Measurements from ENCODE around the gene RNF17. TPM values are rescaled to one million over a fixed set of nuclear protein-coding genes. Genes with fewer than 3 reads are reported as not detected.

Gene RNF17
- total and polyA plus RNA-seq, 12 donors: 0.13 to 0.14 TPM; not detected in 10

DNA sequence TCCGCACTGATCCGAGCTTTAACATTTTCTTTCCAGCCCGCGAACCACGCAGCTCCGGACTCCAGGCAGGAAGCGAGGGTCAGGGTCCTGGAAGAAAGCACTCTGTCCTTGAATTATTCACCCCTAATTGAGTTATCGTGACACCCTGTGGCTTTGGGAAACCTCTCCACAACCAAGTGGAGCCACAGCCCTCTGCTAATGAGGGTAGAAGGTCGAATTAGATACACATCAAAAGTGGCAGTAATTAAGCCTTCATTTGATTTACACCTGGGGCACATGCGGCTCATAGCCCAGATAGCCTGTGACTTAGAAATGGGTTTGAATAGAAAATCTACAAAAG lies 15.9 kb upstream of the RNF17 start:
- H3K4me1 ChIP-seq: peaks cover 0 to 26% (median 16%) of the 10 kb centered on the region in 9 donors
- no peaks in the 10 kb centered on the region for H3K9me3 ChIP-seq
- H3K36me3 ChIP-seq: no peaks in the 10 kb centered on the region
- peak overlapping the region in 7 of 10 donors; percentile 22 to 52 (median 38) for H3K4me3 ChIP-seq
- ATAC-seq: no peak
- intact Hi-C loops (cut with DNase I): no loop called here
- H3K27ac ChIP-seq: no peak overlapping the region
- TF ChIP-seq, protein P1, sequence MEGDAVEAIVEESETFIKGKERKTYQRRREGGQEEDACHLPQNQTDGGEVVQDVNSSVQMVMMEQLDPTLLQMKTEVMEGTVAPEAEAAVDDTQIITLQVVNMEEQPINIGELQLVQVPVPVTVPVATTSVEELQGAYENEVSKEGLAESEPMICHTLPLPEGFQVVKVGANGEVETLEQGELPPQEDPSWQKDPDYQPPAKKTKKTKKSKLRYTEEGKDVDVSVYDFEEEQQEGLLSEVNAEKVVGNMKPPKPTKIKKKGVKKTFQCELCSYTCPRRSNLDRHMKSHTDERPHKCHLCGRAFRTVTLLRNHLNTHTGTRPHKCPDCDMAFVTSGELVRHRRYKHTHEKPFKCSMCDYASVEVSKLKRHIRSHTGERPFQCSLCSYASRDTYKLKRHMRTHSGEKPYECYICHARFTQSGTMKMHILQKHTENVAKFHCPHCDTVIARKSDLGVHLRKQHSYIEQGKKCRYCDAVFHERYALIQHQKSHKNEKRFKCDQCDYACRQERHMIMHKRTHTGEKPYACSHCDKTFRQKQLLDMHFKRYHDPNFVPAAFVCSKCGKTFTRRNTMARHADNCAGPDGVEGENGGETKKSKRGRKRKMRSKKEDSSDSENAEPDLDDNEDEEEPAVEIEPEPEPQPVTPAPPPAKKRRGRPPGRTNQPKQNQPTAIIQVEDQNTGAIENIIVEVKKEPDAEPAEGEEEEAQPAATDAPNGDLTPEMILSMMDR (IDR thresholded peaks at IDR 0.05): no peak
- H3K27me3 ChIP-seq: peaks cover 22 to 86% (median 77%) of the 10 kb centered on the region in 7 donors
- no peak for DNase-seq
- WGBS, 2 donors: 5 to 6% methylated on average over 10 of the region's 10 CpGs

DNA sequence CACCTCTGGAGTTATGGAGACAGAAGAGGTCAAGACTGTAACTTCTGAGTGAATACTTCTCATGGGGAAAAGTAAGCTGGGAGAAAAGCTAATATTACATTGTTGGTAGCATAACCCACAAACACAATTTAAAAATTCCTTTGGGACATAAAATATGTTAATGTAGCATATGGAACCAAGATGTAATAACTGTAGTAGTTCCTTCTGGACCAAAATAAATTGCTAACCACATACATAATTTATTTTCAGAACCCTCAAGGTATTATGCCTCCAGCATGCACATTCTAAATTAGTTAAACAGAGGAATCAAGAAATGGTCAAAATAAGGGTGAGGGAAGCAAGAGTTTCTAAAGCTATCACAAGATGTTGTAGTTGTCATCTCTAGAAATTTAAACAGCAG lies 4.8 kb upstream of the RNF17 start:
- peaks cover 0 to 4% (median 0%) of the 10 kb centered on the region in 11 donors for H3K9me3 ChIP-seq
- intact Hi-C loops (cut with DNase I): no loop called here
- ATAC-seq: no peak
- H3K36me3 ChIP-seq: no peaks in the 10 kb centered on the region
- H3K27ac ChIP-seq: no peak overlapping the region
- H3K4me1 ChIP-seq: no peaks in the 10 kb centered on the region
- no peak for DNase-seq
- H3K27me3 ChIP-seq: peaks cover 0 to 22% (median 6%) of the 10 kb centered on the region in 7 donors
- no peak overlapping the region for H3K4me3 ChIP-seq
- TF ChIP-seq, protein P1 (IDR thresholded peaks at IDR 0.05): no peak

DNA sequence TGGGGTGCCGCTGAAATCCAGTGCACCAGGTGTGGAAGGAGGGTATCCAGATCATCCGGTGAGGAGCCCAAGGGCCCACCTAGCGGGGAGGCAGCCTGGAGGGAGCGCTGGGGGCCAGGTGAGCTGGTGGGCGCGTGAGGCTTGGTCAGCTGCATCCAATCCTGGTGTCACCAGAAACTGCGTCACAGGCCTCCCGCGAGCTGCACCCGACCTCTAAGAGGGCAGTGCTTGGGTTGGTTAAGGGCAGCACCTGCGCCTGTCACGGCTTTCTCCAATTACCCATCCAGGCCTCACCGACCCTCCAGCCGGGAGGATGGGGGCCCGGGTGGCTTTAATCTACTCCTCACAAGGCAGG lies 284 bp downstream of the RNF17 start:
- WGBS, 2 donors: 96 to 98% methylated on average over 15 of the region's 15 CpGs
- Histone ChIP-seq H3K36me3 (no peaks in the 10 kb centered on the region), H3K27ac (no peak overlapping the region), H3K4me3 (peak overlapping the region in 1 of 10 donors; percentile 7), H3K4me1 (no peaks in the 10 kb centered on the region), H3K27me3 (peaks cover 0 to 3% (median 0%) of the 10 kb centered on the region in 7 donors), H3K9me3 (peaks cover 0 to 8% (median 0%) of the 10 kb centered on the region in 11 donors)
- no peak for DNase-seq
- intact Hi-C loops (cut with DNase I): no loop called here
- ATAC-seq: no peak
- TF ChIP-seq, protein P1 (IDR thresholded peaks at IDR 0.05): no peak

DNA sequence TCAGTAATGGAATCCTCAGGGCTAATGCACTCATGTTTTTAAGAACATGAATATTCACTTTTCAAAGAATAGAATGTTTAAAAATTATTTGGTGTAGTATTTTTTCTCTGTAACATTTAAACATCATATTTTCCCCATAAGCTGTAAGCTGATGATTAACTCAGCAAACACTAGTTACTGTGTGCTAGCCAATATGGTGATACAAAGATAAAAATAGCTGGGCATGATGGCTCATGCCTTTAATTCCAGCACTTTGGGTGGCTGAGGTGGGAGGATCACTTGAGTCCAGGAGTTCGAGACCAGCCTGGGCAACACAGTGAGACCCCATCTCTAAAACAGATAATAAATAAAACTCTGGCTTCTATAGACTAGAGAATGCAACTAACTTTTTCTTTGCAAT lies 13.2 kb downstream of the RNF17 start:
- DNase-seq (no peak), ATAC-seq (no peak)
- Histone ChIP-seq H3K27ac (no peak overlapping the region), H3K36me3 (no peaks in the 10 kb centered on the region), H3K27me3 (peaks cover 0 to 10% (median 5%) of the 10 kb centered on the region in 7 donors), H3K9me3 (peaks cover 0 to 2% (median 0%) of the 10 kb centered on the region in 11 donors), H3K4me1 (no peaks in the 10 kb centered on the region), H3K4me3 (no peak overlapping the region)
- TF ChIP-seq, protein P1 (IDR thresholded peaks at IDR 0.05): no peak
- 91 to 93% methylated on average over 1 of the region's 1 CpG for WGBS, 2 donors
- intact Hi-C loops (cut with DNase I): no loop called here

Data from heart right ventricle (tissue), 16 donors.